Left kidney (tissue), 8 donors: Measurements from ENCODE around the gene PFN2. TPM values are rescaled to one million over a fixed set of nuclear protein-coding genes. Genes with fewer than 3 reads are reported as not detected.
"Not testable (repeated sequence)": the region's sequence is repeated elsewhere in the genome, so short reads cannot be mapped to it uniquely, and the experiment has no call there.

Experiments
- DNase-seq: peaks from one replicate; pipeline ENCODE4 v3.0.0-alpha.2; 2013
- long read RNA-seq, 8 donors: transcript quantifications; one replicate each; lab custom pipeline, GENCODE V29; 2026
- polyA plus RNA-seq: library from polyadenylated mRNA; unstranded; fragments of 120-200 nt; gene quantifications from one replicate; pipeline ENCODE4 v1.2.1, GENCODE V29; 2013; ENCODE audit not compliant: insufficient read length

Gene PFN2
- polyA plus RNA-seq: 442 TPM
- long read RNA-seq, donor 1, transcript PFN2-201 (3 exons, 2,261 nt): minor isoform, 43 of 246 reads
- long read RNA-seq, donor 1, transcript PFN2-205 (2 exons, 613 nt): minor isoform, 5 of 246 reads
- long read RNA-seq, donor 1, transcript PFN2-203 (3 exons, 1,780 nt): major isoform, 188 of 246 reads
- long read RNA-seq, donor 1, partial matches to known transcripts: 7 of 246 reads
- long read RNA-seq, donor 1, other reads (novel, unspliced or antisense): 0 of 246 reads
- long read RNA-seq, donor 2, transcript PFN2-201 (3 exons, 2,261 nt): minor isoform, 37 of 192 reads
- long read RNA-seq, donor 2, transcript PFN2-203 (3 exons, 1,780 nt): major isoform, 146 of 192 reads
- long read RNA-seq, donor 2, partial matches to known transcripts: 6 of 192 reads
- long read RNA-seq, donor 2, other reads (novel, unspliced or antisense): 0 of 192 reads
- long read RNA-seq, donor 3, transcript PFN2-203 (3 exons, 1,780 nt): major isoform, 100 of 132 reads
- long read RNA-seq, donor 3, transcript PFN2-201 (3 exons, 2,261 nt): minor isoform, 20 of 132 reads
- long read RNA-seq, donor 3, partial matches to known transcripts: 6 of 132 reads
- long read RNA-seq, donor 3, other reads (novel, unspliced or antisense): 0 of 132 reads
- long read RNA-seq, donor 4, transcript PFN2-203 (3 exons, 1,780 nt): major isoform, 16 of 20 reads
- long read RNA-seq, donor 4, partial matches to known transcripts: 0 of 20 reads
- long read RNA-seq, donor 4, other reads (novel, unspliced or antisense): 0 of 20 reads
- long read RNA-seq, donor 5, transcript PFN2-203 (3 exons, 1,780 nt): major isoform, 251 of 303 reads
- long read RNA-seq, donor 5, transcript PFN2-201 (3 exons, 2,261 nt): minor isoform, 30 of 303 reads
- long read RNA-seq, donor 5, partial matches to known transcripts: 15 of 303 reads
- long read RNA-seq, donor 5, other reads (novel, unspliced or antisense): 0 of 303 reads
- long read RNA-seq, donor 6, transcript PFN2-201 (3 exons, 2,261 nt): minor isoform, 25 of 193 reads
- long read RNA-seq, donor 6, transcript PFN2-203 (3 exons, 1,780 nt): major isoform, 159 of 193 reads
- long read RNA-seq, donor 6, partial matches to known transcripts: 5 of 193 reads
- long read RNA-seq, donor 6, other reads (novel, unspliced or antisense): 0 of 193 reads
- long read RNA-seq, donor 7, transcript PFN2-201 (3 exons, 2,261 nt): minor isoform, 36 of 274 reads
- long read RNA-seq, donor 7, transcript PFN2-203 (3 exons, 1,780 nt): major isoform, 221 of 274 reads
- long read RNA-seq, donor 7, partial matches to known transcripts: 9 of 274 reads
- long read RNA-seq, donor 7, other reads (novel, unspliced or antisense): 0 of 274 reads
- long read RNA-seq, donor 8, transcript PFN2-203 (3 exons, 1,780 nt): major isoform, 85 of 97 reads
- long read RNA-seq, donor 8, partial matches to known transcripts: 5 of 97 reads
- long read RNA-seq, donor 8, other reads (novel, unspliced or antisense): 0 of 97 reads

- peak; percentile 86 for DNase-seq
Observed at GRCh38 chr3:149970716-149971402, at the start of gene PFN2. PFN2 (minus strand) TSS chr3:149970895; CDS start chr3:149970856, 39 bp downstream.

GRCh38 chr3:150015901-150016300 is 45.2 kb upstream of the PFN2 start:
- DNase-seq: no peak

GRCh38 chr3:150014782-150015181 is 44.1 kb upstream of the PFN2 start:
- no peak for DNase-seq

GRCh38 chr3:150013801-150014200 is 43.1 kb upstream of the PFN2 start:
- DNase-seq: no peak

GRCh38 chr3:150006794-150007193 is 36.1 kb upstream of the PFN2 start:
- DNase-seq: no peak

GRCh38 chr3:150005243-150006112 is 34.8 kb upstream of the PFN2 start:
- DNase-seq: no peak

GRCh38 chr3:150000641-150001040 is 29.9 kb upstream of the PFN2 start:
- no peak for DNase-seq

GRCh38 chr3:149999421-149999820 is 28.7 kb upstream of the PFN2 start:
- DNase-seq: no peak

- DNase-seq: no peak
Observed at GRCh38 chr3:149998946-149999345, 28.3 kb upstream of the PFN2 start.

- no peak for DNase-seq
Observed at GRCh38 chr3:149992416-149993058, 21.8 kb upstream of the PFN2 start.

- no peak for DNase-seq
Observed at GRCh38 chr3:149990423-149990948, 19.8 kb upstream of the PFN2 start.

GRCh38 chr3:149989307-149989706 is 18.6 kb upstream of the PFN2 start:
- no peak for DNase-seq

- DNase-seq: no peak
Observed at GRCh38 chr3:149983628-149984027, 12.9 kb upstream of the PFN2 start.

GRCh38 chr3:149983053-149983452 is 12.4 kb upstream of the PFN2 start:
- DNase-seq: not testable (repeated sequence)

GRCh38 chr3:149981979-149982378 is 11.3 kb upstream of the PFN2 start:
- DNase-seq: not testable (repeated sequence)

GRCh38 chr3:149977386-149977785 is 6.7 kb upstream of the PFN2 start:
- no peak for DNase-seq

- no peak for DNase-seq
Observed at GRCh38 chr3:149975919-149976318, 5.2 kb upstream of the PFN2 start.

- peak; percentile 86 for DNase-seq
Observed at GRCh38 chr3:149971403-149972075, 844 bp upstream of the PFN2 start.
